Measurements from ENCODE around the gene CACHD1.
A peak's percentile ranks its signal among the peaks of the same experiment; 100 is the strongest.

The CACHD1 gene

DNA sequence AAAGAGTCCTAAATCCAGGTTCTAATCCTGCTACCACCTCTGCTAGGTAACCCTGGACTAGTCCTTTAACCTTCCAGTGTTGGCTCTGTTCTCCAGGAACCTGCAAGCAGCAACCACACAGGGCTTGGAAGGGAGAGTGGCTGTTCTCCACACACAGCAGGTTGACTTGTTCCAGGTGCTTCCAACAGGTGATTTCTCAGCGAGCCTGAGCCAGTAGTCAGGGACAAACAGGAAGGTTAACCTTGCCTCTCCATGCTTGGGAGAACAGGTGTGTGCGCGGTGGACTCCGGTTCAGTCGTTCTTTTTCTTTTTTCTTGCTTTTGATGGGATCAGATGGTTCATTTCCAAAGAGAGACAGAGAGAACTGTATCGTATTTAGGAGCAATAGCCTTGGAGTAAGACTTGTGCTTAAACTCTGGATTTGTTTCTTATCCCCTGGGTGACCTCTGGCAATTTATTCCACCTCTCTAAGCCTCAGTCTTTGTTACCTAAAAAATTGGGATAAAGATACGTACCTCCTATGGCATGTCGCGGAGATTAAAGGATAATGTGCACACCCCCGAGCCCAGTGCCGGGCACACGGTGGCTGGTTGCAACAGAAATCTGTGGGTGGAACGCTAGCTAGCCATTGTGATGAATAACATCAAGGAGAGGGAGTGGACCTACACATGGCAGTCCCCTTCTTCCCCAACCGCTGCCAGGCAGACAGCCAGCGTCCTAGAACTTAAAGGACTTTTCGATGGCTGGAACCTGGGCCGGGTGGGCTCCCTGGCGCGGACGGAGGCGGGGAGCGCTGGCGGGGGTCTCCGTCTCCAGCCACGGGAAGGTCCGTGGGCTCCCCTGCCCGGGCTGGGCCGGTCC, 583 bp upstream of the CACHD1 start:
- DNase-seq: no peak
- peak overlapping the region; percentile 84 for H3K4me3 ChIP-seq (ENCODE audit: low read depth, low read length)
- H3K36me3 ChIP-seq: no peaks in the 10 kb centered on the region
- H3K27ac ChIP-seq: peak overlapping the region; percentile 64
- H3K9me3 ChIP-seq (ENCODE audit: severe bottlenecking): no peaks in the 10 kb centered on the region
- no peaks in the 10 kb centered on the region for H3K27me3 ChIP-seq (ENCODE audit: insufficient read depth, low read depth, severe bottlenecking)
- TF ChIP-seq, protein P1, sequence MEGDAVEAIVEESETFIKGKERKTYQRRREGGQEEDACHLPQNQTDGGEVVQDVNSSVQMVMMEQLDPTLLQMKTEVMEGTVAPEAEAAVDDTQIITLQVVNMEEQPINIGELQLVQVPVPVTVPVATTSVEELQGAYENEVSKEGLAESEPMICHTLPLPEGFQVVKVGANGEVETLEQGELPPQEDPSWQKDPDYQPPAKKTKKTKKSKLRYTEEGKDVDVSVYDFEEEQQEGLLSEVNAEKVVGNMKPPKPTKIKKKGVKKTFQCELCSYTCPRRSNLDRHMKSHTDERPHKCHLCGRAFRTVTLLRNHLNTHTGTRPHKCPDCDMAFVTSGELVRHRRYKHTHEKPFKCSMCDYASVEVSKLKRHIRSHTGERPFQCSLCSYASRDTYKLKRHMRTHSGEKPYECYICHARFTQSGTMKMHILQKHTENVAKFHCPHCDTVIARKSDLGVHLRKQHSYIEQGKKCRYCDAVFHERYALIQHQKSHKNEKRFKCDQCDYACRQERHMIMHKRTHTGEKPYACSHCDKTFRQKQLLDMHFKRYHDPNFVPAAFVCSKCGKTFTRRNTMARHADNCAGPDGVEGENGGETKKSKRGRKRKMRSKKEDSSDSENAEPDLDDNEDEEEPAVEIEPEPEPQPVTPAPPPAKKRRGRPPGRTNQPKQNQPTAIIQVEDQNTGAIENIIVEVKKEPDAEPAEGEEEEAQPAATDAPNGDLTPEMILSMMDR (IDR thresholded peaks at IDR 0.05; ENCODE audit: low read depth, low read length): no peak

DNA sequence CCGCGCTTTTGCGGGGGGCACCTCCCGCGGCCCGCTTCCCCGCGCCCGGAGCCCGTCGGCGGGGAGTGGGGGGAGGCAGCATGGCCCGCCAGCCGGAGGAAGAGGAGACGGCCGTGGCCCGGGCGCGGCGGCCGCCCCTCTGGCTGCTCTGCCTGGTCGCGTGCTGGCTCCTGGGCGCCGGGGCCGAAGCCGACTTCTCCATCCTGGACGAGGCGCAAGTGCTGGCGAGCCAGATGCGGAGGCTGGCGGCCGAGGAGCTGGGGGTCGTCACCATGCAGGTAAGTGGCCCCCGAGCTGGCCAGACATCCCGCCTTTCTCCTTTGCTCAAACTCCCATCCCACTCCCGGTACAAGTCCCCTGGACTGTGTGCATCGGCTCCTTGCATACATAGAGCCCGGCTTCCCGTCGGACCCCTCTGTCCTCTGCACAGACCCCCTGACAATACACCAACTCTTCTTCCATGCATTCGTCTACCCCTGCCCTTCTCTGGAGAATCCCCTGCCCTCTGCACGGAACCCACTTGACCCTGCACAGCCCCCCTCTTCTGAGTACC, 812 bp downstream of the CACHD1 start:
- H3K4me3 ChIP-seq (ENCODE audit: low read depth, low read length): peak overlapping the region; percentile 84
- TF ChIP-seq, protein P1 (IDR thresholded peaks at IDR 0.05; ENCODE audit: low read depth, low read length): no peak
- H3K27ac ChIP-seq: peak overlapping the region; percentile 64; the same call in 1 of the 2 replicates
- H3K36me3 ChIP-seq: no peaks in the 10 kb centered on the region
- no peaks in the 10 kb centered on the region for H3K27me3 ChIP-seq (ENCODE audit: insufficient read depth, low read depth, severe bottlenecking)
- no peaks in the 10 kb centered on the region for H3K9me3 ChIP-seq (ENCODE audit: severe bottlenecking)
- DNase-seq: peak; percentile 35

DNA sequence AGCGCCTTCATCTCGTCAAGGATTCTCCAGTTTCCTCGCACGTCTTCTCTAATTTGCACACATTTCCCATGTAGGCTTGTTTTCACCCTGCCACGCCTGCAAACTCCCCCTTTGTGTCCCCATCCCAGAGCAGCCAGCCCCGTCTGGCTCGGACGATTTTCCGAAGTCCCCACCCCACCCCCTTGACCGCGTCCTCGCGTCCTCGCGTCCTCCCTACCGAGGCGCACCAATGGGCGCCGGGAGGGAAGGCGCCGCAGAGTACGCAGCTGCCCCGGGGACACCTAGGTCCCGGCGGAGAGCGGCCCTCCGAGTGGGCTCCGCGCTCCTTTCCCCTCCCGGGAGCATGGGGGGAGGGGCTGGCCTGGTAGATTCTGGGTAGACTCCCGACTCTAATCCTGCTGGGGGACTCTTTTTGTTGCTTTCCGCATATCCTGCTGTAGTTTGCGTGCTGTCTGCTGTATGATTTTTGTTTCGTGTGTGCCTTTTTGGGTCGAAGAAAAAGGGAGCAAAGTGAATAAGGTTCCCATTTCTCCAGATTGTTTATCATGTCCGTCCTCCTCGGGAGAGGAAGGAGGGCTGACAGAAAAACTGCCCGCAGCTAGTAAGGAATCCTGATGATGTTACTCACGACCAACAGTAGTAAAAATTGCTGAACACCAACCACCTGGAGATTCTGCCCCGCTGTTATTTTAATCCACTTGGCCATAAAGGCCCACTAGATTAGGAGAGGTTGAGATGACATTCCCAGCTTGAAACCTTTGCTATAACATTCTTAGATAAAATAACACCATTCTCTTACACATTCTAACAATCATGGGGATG, 1.5 kb downstream of the CACHD1 start:
- Histone ChIP-seq H3K27me3 (ENCODE audit: insufficient read depth, low read depth, severe bottlenecking) (no peaks in the 10 kb centered on the region), H3K4me3 (ENCODE audit: low read depth, low read length) (peak overlapping the region; percentile 84), H3K9me3 (ENCODE audit: severe bottlenecking) (no peaks in the 10 kb centered on the region), H3K36me3 (no peaks in the 10 kb centered on the region), H3K27ac (no peak overlapping the region)
- peak; percentile 27 for DNase-seq
- TF ChIP-seq, protein P1 (IDR thresholded peaks at IDR 0.05; ENCODE audit: low read depth, low read length): no peak

DNA sequence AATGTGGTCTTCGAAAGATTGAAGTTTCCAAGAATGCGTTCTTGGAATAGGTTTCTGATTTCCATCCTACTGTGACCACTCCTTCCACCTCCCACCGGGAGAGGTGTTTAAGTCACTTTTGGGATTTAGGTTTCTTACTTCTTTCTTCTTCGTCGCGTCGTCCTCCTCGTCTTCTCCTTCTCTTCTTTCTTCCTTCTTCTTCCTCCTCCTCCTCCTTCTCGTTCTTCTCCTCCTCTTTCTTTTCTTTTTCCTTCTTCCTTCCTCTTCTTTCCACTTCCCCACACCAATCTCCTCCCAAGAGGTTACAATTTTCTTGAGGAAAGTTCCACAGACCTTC, 2.1 kb downstream of the CACHD1 start:
- no peaks in the 10 kb centered on the region for H3K36me3 ChIP-seq
- TF ChIP-seq, protein P1 (IDR thresholded peaks at IDR 0.05; ENCODE audit: low read depth, low read length): no peak
- H3K4me3 ChIP-seq (ENCODE audit: low read depth, low read length): no peak overlapping the region
- no peaks in the 10 kb centered on the region for H3K27me3 ChIP-seq (ENCODE audit: insufficient read depth, low read depth, severe bottlenecking)
- H3K9me3 ChIP-seq (ENCODE audit: severe bottlenecking): no peaks in the 10 kb centered on the region
- H3K27ac ChIP-seq: no peak overlapping the region
- DNase-seq: no peak

DNA sequence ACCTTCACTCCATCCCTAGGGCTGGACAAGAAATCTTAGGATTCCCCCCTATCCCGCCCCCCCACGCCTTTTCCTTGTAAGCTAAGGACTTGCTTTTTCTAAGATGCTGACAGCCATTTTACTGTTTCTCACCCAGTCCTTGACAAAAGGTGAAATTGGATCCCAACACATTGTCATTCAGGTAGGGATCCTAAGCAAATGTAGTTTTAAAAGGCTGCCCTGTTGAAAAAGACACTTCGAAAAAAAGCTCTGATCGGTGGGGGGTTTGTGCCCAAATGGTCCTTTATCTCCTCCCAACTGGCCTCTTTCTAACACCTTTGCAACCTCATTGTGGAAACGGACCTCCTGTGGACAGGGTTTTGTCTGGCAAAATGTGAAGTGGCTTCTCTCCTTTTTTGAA, 2.9 kb downstream of the CACHD1 start:
- no peaks in the 10 kb centered on the region for H3K27me3 ChIP-seq (ENCODE audit: insufficient read depth, low read depth, severe bottlenecking)
- DNase-seq: no peak
- no peak overlapping the region for H3K27ac ChIP-seq
- no peak overlapping the region for H3K4me3 ChIP-seq (ENCODE audit: low read depth, low read length)
- H3K36me3 ChIP-seq: no peaks in the 10 kb centered on the region
- no peaks in the 10 kb centered on the region for H3K9me3 ChIP-seq (ENCODE audit: severe bottlenecking)
- TF ChIP-seq, protein P1 (IDR thresholded peaks at IDR 0.05; ENCODE audit: low read depth, low read length): no peak
